ENCODE results near the gene MRPL27. TPM values are rescaled to one million over a fixed set of nuclear protein-coding genes. Genes with fewer than 3 reads are reported as not detected.
"Not testable (repeated sequence)": the region's sequence is repeated elsewhere in the genome, so short reads cannot be mapped to it uniquely, and the experiment has no call there.

MRPL27 gene
- total RNA-seq (62.4 and 107 TPM in 2 replicates), polyA plus RNA-seq (142 and 158 TPM in 2 replicates)

- no peaks in the 10 kb centered on the region for H3K27me3 ChIP-seq
- peak within 1 kb of the TSS; percentile 61 for H3K4me3 ChIP-seq
- no peaks in the 10 kb centered on the region for H3K4me1 ChIP-seq (ENCODE audit: low read depth)
- peak; percentile 83 to 90 for DNase-seq (ENCODE audit: low read depth in 1 of 2, low spot score in 1 of 2)
- H3K36me3 ChIP-seq, result peaks cover 18% of the 10 kb centered on the region
- H3K27ac ChIP-seq, result peak within 1 kb of the TSS; percentile 86
- H3K9me3 ChIP-seq (ENCODE audit: low read depth), result no peaks in the 10 kb centered on the region
- no peak for TF ChIP-seq CTCF (IDR thresholded peaks at IDR 0.05; ENCODE audit: low read depth, low read length)
These were observed at the start of gene MRPL27, which contains the start of gene EME1 for GRCh38 chr17:50372758-50373556. Gene MRPL27, minus strand, starts transcription at chr17:50373184. Its CDS starts 14 bp downstream, at chr17:50373170. Gene EME1, plus strand, starts transcription at chr17:50373229. Its CDS starts 1,980 bp downstream, at chr17:50375209.

- DNase-seq (ENCODE audit: low read depth in 1 of 2, low spot score in 1 of 2), result no peak
- H3K36me3 ChIP-seq, result no peaks in the 10 kb centered on the region
- H3K27ac ChIP-seq, result no peak overlapping the region
- TF ChIP-seq CTCF (IDR thresholded peaks at IDR 0.05; ENCODE audit: low read depth, low read length), result no peak
- no peak overlapping the region for H3K4me3 ChIP-seq
- peaks cover 25% of the 10 kb centered on the region for H3K4me1 ChIP-seq (ENCODE audit: low read depth)
- no peaks in the 10 kb centered on the region for H3K27me3 ChIP-seq
- H3K9me3 ChIP-seq (ENCODE audit: low read depth), result no peaks in the 10 kb centered on the region
These were observed 49.8 kb upstream of the MRPL27 start for GRCh38 chr17:50422738-50423137.

- H3K27me3 ChIP-seq, result no peaks in the 10 kb centered on the region
- no peaks in the 10 kb centered on the region for H3K9me3 ChIP-seq (ENCODE audit: low read depth)
- no peak for TF ChIP-seq CTCF (IDR thresholded peaks at IDR 0.05; ENCODE audit: low read depth, low read length)
- peaks cover 20% of the 10 kb centered on the region for H3K4me1 ChIP-seq (ENCODE audit: low read depth)
- no peaks in the 10 kb centered on the region for H3K36me3 ChIP-seq
- H3K4me3 ChIP-seq, result no peak overlapping the region
- H3K27ac ChIP-seq, result peak overlapping the region; percentile 70
- DNase-seq (ENCODE audit: low read depth in 1 of 2, low spot score in 1 of 2), result peak in 1 of 2 donors; percentile 54
These were observed 48.5 kb upstream of the MRPL27 start for GRCh38 chr17:50421308-50422051.

- Histone ChIP-seq H3K9me3 (ENCODE audit: low read depth) (no peaks in the 10 kb centered on the region), H3K27me3 (no peaks in the 10 kb centered on the region), H3K36me3 (no peaks in the 10 kb centered on the region), H3K4me3 (no peak overlapping the region), H3K4me1 (ENCODE audit: low read depth) (peaks cover 18% of the 10 kb centered on the region), H3K27ac (no peak overlapping the region)
- DNase-seq (ENCODE audit: low read depth in 1 of 2, low spot score in 1 of 2), result peak in 1 of 2 donors; percentile 45
- TF ChIP-seq CTCF (IDR thresholded peaks at IDR 0.05; ENCODE audit: low read depth, low read length), result no peak
These were observed 47.6 kb upstream of the MRPL27 start for GRCh38 chr17:50420419-50421112.

- H3K27ac ChIP-seq; H3K9me3 ChIP-seq (ENCODE audit: low read depth); H3K27me3 ChIP-seq; DNase-seq (ENCODE audit: low read depth in 1 of 2, low spot score in 1 of 2); H3K36me3 ChIP-seq; H3K4me1 ChIP-seq (ENCODE audit: low read depth); H3K4me3 ChIP-seq: not testable (repeated sequence)
These were observed 46.6 kb upstream of the MRPL27 start for GRCh38 chr17:50419577-50419976.

Measured in cardiac muscle cell (in vitro differentiated cells and primary cell).